ENCODE data around the gene OPN4. TPM values are rescaled to one million over a fixed set of nuclear protein-coding genes. Genes with fewer than 3 reads are reported as not detected.

OPN4 gene
- total RNA-seq, 2 donors from 2014 or later = not detected

DNA sequence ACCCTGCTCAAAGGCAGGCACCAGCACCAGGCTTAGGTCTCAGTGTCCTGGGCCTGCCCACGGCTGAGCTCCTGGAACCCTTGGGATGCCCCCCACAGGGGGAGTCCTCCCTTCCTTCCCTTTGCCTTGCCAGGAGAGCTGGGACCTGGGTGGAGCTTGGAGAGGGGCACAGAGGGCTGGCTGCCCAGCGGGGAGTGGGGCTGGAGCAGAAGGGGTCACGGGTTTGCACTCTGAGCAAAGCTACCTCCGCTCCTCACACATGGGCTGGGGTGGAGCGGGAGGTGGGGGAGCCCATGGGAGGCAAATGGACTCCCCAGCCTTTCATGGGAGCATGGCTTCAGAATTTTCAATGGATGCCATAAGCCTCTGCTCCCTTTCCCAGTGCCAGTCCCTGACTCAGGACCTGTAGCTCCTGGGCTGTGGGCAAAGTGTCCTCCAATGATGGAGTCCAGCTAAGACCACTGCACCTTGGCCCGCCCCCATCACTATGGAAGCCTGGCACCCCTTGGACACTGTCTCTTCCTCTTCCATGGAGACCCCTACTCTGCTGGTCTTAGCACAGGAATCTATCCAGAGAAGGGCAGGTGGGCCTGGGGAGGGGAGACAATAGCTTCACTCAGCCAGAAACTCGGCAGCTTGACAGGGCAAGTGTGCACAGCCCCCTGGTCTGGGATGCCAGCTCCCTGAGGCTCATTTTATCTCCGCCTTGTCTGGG lies 53.9 kb downstream of the OPN4 start:
- Mint-ChIP-seq H3K4me3 (no peak overlapping the region), H3K27me3 (ENCODE audit: low read depth) (no peaks in the 10 kb centered on the region), H3K27ac (no peak overlapping the region), H3K9me3 (no peaks in the 10 kb centered on the region), H3K4me1 (ENCODE audit: low read depth) (peaks cover 22% of the 10 kb centered on the region), H3K36me3 (ENCODE audit: insufficient read depth in 2 of 2) (no peaks in the 10 kb centered on the region)
- ATAC-seq (replicated peaks in 1 of 2) = no peak
- no peak for DNase-seq

DNA sequence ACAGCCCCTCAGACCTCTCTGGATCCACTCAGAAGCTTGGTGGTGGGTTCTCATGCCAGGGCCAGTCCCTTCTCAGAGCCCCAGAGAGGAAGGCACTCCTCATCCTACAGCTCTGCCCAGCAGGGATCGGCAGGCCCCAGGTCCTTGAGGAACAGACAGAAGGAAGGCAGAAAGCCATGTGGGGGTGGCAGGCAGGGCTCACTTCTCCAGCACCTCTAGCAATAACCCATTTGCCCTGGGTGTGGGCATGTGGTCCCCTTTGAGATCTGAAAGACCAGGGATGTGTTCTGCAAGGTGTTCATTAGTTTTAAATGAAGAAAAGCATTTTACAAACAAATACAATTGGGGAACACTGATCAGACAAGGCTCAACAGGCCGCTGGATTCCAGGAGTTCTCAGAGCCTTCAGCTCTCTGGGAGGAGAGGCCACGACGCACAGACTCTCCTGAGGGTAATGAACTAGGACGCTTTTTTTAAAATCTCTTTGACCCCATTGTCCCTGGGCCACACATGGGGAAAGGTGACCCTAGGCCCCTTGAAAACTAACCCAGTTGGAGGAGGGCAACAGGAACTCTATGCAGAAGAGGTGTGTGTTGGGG lies 54.5 kb downstream of the OPN4 start:
- ATAC-seq (replicated peaks in 1 of 2) (no peak), DNase-seq (no peak)
- no peak overlapping the region for H3K4me3 Mint-ChIP-seq
- peaks cover 22% of the 10 kb centered on the region for H3K4me1 Mint-ChIP-seq (ENCODE audit: low read depth)
- H3K9me3 Mint-ChIP-seq = no peaks in the 10 kb centered on the region
- no peaks in the 10 kb centered on the region for H3K27me3 Mint-ChIP-seq (ENCODE audit: low read depth)
- no peak overlapping the region for H3K27ac Mint-ChIP-seq
- H3K36me3 Mint-ChIP-seq (ENCODE audit: insufficient read depth in 2 of 2) = no peaks in the 10 kb centered on the region

DNA sequence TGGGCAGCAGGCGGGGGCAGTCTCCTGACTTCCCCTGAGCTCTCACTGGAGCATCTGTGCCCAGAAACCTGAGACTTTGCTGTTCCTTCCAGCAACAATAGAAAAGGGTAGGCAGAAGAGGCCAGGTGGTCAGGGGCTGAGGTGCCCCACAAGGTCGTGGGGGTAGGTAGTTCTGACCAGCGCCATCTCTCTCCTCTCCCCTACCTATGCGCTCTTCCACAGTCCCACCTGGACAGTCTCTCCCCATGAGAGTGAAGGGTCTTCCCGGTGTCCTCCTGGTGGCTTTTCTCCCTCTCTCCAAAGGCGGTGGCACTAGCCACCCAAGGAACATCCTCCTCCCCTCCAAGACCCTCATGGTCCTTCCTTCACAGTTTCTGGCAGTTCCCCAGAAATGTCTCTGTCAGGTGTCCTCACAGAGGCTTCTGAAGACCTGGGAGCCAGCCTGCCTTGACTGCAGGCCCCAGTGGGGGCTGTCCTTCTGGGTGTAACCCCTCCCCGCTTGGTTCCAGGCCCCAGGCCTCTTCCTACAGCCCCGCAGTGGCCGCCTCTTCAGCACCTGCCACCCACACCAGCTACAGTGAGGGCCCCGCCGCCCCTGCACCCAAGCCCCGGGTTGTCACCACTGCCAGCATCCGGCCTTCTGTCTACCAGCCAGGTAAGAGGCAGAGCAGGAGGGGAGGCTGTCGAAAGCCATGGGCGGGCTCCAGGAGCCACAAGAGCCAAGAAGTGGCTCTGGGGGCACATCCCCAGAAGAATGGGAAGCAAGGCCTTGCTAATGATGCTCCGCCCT lies 55.2 kb downstream of the OPN4 start:
- no peaks in the 10 kb centered on the region for H3K9me3 Mint-ChIP-seq
- no peaks in the 10 kb centered on the region for H3K27me3 Mint-ChIP-seq (ENCODE audit: low read depth)
- no peak for ATAC-seq (replicated peaks in 1 of 2)
- peak overlapping the region; percentile 89 to 96 for H3K4me3 Mint-ChIP-seq
- no peaks in the 10 kb centered on the region for H3K36me3 Mint-ChIP-seq (ENCODE audit: insufficient read depth in 2 of 2)
- H3K27ac Mint-ChIP-seq = peak overlapping the region; percentile 95
- H3K4me1 Mint-ChIP-seq (ENCODE audit: low read depth) = peaks cover 22% of the 10 kb centered on the region
- DNase-seq = no peak

DNA sequence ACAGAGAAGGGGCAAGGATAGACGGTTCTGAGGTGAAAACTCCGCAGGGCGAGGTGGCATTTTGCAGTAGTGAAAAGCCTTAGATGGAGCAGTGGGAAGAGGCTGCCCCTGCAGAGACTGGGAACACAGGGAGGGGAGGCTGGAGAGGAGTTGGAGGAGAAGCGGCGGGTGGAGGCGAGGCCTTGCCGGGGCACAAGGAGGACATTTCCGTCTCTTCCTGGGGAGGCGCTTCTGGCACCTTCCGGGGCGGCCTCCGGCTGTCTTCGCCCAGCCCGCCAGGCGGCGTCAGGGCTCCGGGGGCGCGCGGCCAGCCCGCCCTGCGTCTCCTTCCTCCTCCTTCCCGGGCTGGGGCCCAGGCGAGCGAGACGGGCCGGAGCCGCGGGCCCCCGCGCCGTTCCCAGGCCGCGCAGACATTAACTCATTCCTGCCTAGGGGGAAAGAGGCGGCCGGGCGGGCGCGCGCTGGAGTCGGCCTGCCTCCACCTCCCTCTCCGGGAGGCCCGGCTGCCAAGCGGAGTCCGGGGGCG lies 56.7 kb downstream of the OPN4 start:
- Mint-ChIP-seq H3K27ac (peak overlapping the region; percentile 95), H3K27me3 (ENCODE audit: low read depth) (no peaks in the 10 kb centered on the region), H3K9me3 (no peaks in the 10 kb centered on the region), H3K36me3 (ENCODE audit: insufficient read depth in 2 of 2) (no peaks in the 10 kb centered on the region), H3K4me3 (peak overlapping the region; percentile 89 to 96), H3K4me1 (ENCODE audit: low read depth) (peaks cover 22% of the 10 kb centered on the region)
- ATAC-seq (replicated peaks in 1 of 2) (peak; percentile 91 to 93), DNase-seq (peak; percentile 88 to 92)

DNA sequence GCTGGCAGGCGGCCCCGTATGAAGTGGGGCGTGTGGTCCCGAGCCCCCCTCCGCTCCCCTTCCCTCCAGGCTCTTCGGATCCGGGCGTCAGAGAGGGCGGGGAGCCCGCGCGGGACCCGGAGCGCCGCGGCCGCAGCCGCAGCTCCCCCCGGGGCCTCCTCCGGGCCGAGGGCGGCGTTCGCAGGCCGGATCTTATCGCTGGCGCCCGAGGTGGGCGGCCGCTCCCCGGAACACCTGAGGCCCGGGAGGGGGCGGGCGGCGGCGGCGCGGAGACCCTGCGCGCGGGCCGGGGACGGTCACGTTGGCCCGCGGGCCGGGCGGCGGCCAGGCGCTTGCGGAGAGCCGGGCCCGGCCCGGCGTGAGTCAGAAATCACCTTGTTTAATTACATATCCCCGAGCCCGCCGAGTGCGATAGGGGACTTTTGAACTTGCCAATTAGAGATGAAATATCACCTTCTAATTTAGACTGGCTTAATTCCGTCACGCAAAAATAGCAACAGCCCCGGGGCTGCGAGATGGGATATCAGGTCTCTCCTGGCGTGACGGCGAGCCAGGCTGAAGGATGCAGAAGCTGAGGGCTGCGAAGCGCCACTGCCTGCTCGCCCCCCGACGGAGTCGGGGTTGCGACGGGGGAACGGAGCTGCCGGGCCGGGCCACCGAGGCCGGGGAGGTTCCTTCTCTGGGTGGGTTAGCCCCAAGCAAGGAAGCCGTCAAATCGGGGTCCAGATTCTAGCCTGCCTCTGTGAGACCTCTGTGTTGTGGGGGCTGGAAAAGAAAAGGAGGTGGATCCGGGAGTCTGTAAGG lies 57.4 kb downstream of the OPN4 start:
- ATAC-seq (replicated peaks in 1 of 2) = peak; percentile 66 to 69
- H3K27ac Mint-ChIP-seq = peak overlapping the region; percentile 97
- peaks cover 22% of the 10 kb centered on the region for H3K4me1 Mint-ChIP-seq (ENCODE audit: low read depth)
- peak; percentile 64 to 73 for DNase-seq
- no peaks in the 10 kb centered on the region for H3K27me3 Mint-ChIP-seq (ENCODE audit: low read depth)
- peak overlapping the region; percentile 96 for H3K4me3 Mint-ChIP-seq
- H3K36me3 Mint-ChIP-seq (ENCODE audit: insufficient read depth in 2 of 2) = no peaks in the 10 kb centered on the region
- H3K9me3 Mint-ChIP-seq = no peaks in the 10 kb centered on the region

DNA sequence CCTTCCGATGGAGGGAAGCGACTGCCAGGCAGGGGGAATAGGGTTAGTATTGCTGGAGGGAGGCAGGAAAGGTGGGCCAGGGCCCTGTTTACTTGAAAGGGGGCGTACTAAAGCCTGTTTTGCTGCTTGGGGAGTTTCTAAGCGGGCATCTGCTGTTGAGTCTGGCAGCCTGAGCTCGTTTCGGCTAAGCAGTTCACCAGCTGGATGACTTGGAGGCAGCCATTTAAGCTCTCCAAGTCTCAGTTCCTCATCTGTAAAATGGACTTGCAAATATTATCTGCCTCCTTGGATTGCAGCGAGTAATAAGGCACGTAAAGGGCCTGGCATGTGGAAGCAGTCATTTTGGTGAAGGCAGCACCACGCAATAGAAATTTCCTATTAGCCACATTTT lies 58.0 kb downstream of the OPN4 start:
- H3K4me3 Mint-ChIP-seq = peak overlapping the region; percentile 89 to 96
- DNase-seq (no peak), ATAC-seq (replicated peaks in 1 of 2) (no peak)
- no peaks in the 10 kb centered on the region for H3K36me3 Mint-ChIP-seq (ENCODE audit: insufficient read depth in 2 of 2)
- peaks cover 22% of the 10 kb centered on the region for H3K4me1 Mint-ChIP-seq (ENCODE audit: low read depth)
- H3K27me3 Mint-ChIP-seq (ENCODE audit: low read depth) = no peaks in the 10 kb centered on the region
- H3K9me3 Mint-ChIP-seq = no peaks in the 10 kb centered on the region
- H3K27ac Mint-ChIP-seq = peak overlapping the region; percentile 97

DNA sequence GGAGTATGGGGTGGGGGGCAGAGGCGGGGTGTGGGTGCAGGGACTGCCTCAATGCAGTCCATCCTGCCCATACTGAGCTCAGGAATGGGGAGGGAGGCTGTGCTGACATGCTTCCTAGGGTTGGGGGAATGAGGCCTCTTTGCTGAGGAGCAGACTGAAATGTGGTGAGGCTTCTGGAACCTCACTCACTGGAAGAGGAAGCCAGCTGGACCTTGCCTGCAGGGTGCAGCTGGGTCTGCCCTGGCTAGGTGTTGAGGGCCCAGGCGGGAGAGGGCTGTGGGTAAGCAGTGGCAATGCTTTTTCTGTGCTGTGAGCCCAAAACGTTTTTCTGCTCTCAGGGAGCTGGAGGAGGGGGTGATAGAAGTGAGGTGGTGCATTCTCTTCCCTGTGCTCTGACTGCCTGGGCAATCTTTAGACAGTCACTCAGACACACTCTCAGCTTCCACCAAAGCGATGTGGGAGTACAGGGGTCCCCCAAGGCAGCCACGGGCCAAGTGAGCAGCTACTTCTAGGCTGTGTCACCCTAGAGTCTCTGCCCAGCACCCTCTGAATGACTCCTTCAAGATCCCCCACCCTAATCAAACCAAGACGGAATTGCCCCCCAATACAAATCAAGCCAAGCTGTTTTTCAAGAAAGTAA lies 60.9 kb downstream of the OPN4 start:
- peaks cover 14% of the 10 kb centered on the region for H3K4me1 Mint-ChIP-seq (ENCODE audit: low read depth)
- DNase-seq = no peak
- no peak overlapping the region for H3K27ac Mint-ChIP-seq
- H3K9me3 Mint-ChIP-seq = no peaks in the 10 kb centered on the region
- no peaks in the 10 kb centered on the region for H3K36me3 Mint-ChIP-seq (ENCODE audit: insufficient read depth in 2 of 2)
- ATAC-seq (replicated peaks in 1 of 2) = no peak
- H3K27me3 Mint-ChIP-seq (ENCODE audit: low read depth) = no peaks in the 10 kb centered on the region
- no peak overlapping the region for H3K4me3 Mint-ChIP-seq

DNA sequence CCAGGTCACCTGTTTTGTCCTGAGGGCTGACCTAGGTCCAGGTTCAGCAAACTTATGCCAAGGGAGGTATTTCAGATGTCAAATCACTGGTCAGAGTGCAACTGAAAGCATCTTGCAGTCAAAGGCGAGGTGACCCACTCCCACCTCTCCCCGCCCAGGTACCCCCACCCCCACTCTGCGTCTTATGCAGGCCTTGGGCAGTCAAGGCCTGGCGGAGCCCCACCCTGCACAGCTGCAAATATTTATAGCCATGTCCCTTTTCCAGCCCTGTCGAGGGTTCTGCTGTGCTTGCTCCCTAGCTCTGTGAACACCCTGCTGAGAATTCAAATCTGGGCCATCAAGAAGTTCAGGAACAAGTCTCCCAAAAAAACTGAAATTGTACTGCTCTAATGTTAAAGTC lies 61.5 kb downstream of the OPN4 start:
- peaks cover 8% of the 10 kb centered on the region for H3K4me1 Mint-ChIP-seq (ENCODE audit: low read depth)
- no peak for ATAC-seq (replicated peaks in 1 of 2)
- no peaks in the 10 kb centered on the region for H3K36me3 Mint-ChIP-seq (ENCODE audit: insufficient read depth in 2 of 2)

More for the DNA sequence above, 61.5 kb downstream of the OPN4 start:
- H3K9me3 Mint-ChIP-seq = no peaks in the 10 kb centered on the region
- no peak for DNase-seq
- H3K27ac Mint-ChIP-seq = no peak overlapping the region
- H3K4me3 Mint-ChIP-seq = no peak overlapping the region
- no peaks in the 10 kb centered on the region for H3K27me3 Mint-ChIP-seq (ENCODE audit: low read depth)

Other genes starting within 250 kb of the OPN4 start
- gene WAPL, start 132.8 kb upstream of the OPN4 start, total RNA-seq = 10 to 100 TPM; 53.6 to 57.6 TPM
- gene LDB3, start 14.0 kb downstream of the OPN4 start, total RNA-seq = under 1 TPM; 0.14 to 0.16 TPM
- gene BMPR1A, start 102.1 kb downstream of the OPN4 start, total RNA-seq = 10 to 100 TPM in 1 of 2 donors, 1 to 10 TPM in 1; 7.0 to 11.8 TPM

Data from activated T-cell treated with anti-CD3 and anti-CD28 coated beads, Interleukin-2, amount 50 U/mL, for 72 hours (primary cell).